HPDE6-E6E7 (cell line): ENCODE measurements around the gene SPN.
"Not testable (repeated sequence)": the region's sequence is repeated elsewhere in the genome, so short reads cannot be mapped to it uniquely, and the experiment has no call there.

Experiments
- DNase-seq: peaks from one replicate; pipeline ENCODE4 v3.0.0; 2011; ENCODE audit warnings: missing footprints; ENCODE audit errors: extremely low spot score

Gene SPN

DNA sequence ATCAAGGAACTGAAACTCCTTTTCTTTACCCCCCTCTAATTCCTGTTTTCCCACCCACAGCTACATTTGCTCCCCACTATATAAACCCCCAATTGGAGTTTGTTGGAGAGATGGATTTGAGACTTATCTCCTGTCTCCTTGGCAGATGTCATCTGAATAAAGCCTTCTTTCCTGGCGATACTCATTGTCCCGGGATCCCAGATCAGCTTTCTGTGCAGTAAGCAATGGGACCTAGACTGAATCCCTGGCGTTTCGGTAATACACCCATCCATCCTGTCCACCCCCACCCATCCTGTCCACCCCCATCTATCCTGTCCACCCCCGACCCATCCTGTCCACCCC is 38.1 kb downstream of the SPN start:
- no peak for DNase-seq

DNA sequence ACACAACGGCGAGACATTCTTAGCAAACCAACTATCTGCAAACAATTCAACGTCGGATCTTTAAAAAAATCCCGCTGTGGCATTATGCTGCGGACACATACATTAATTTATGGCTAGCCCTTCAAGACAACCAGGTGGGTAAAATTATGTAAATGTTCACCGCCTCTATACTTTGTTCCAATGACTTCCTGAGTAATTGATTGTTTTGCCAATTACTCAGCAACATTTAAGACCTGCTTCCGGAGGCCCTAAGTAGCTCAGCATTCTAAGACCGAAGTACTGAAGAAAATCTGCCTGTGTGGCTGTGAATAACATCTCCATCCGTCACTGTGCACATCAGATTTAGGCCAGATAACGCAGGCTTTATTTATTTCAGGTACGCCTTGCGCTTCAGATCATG is 39.2 kb downstream of the SPN start:
- DNase-seq, result no peak

DNA sequence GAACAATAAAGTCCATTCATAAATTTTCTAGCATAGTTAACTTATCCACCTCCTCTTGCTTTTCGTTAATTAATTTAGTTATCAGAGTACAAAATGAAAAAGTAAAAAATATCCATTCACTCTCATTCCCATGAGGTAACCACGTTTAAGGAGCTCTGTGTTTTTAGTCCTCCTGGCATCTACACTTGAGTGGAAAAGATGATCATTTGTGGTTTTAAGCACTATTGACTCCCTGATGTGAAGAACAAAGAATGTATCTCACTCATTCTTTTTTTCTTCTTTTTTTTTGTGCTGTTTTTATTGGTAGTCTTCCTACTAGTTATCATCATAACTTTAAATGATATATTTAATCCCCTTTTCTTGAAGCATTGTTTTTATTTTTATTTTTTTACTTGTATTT is 42.0 kb downstream of the SPN start:
- DNase-seq, result no peak

DNA sequence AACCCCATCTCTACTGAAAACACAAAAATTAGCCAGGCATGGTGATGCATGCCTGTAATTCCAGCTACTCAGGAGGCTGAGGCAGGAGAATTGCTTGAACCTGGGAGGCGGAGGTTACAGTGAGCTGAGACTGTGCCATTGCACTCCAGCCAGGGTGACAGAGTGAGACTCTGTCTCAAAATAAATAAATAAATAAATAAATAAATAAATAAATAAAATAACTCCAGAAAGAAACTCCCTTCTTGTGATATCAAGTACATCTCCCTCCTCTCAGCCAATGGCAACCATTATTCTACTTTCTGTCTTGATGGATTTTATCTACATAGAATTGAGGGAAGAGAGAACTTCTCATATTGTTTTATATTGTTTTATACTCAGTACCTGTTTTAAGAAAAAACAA is 44.1 kb downstream of the SPN start:
- DNase-seq, result not testable (repeated sequence)

DNA sequence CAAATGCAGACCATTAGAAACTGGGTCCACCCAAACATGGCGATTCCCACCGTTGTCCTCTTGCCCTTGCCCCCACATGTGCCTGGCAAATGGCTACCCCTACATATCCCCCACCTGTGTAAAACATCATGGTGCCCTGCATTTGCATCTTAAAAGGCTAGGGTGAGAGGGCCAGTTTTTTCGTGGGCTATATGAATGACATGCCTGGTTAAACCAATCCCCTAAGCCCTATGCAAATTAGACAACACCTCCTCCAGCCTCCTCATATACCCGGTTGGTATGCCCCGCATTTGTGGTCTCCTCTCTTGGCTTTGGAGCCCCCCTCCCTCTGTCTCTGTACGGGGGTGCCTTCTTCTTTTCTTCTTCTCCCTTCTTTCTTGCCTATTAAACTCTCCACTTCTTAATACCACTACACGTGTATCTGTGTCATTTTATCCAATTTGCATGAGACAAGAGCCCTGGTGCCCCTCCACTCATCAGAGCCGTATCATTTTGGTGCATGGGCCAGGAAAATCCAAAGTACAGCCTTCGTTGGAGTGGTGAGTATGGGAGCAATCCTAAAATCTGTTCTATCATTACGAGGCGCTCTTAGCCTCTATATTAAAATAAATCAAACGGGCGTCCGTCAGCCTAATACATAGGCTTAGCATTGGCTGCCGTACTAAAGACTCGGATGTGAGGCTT is 46.0 kb downstream of the SPN start:
- DNase-seq, result no peak

DNA sequence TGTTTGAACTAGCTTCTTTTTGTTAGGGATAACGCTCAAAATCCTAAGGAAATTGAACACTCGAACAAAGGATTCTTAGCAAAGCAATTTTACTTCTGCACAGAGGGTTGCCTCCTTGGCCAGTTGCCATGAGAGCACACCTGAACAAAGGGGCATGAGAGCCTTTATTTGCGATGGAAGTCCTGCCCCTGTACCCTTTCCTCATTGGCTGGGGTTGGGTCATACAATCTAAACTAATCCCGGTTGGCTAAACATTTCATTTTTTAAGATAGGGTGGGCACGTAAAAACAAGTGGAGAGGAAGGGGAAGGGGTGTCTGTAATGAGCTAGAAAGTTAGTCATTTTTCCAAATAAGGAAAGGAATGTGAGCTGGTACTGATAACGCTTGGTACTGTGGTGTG is 46.6 kb downstream of the SPN start:
- not testable (repeated sequence) for DNase-seq

DNA sequence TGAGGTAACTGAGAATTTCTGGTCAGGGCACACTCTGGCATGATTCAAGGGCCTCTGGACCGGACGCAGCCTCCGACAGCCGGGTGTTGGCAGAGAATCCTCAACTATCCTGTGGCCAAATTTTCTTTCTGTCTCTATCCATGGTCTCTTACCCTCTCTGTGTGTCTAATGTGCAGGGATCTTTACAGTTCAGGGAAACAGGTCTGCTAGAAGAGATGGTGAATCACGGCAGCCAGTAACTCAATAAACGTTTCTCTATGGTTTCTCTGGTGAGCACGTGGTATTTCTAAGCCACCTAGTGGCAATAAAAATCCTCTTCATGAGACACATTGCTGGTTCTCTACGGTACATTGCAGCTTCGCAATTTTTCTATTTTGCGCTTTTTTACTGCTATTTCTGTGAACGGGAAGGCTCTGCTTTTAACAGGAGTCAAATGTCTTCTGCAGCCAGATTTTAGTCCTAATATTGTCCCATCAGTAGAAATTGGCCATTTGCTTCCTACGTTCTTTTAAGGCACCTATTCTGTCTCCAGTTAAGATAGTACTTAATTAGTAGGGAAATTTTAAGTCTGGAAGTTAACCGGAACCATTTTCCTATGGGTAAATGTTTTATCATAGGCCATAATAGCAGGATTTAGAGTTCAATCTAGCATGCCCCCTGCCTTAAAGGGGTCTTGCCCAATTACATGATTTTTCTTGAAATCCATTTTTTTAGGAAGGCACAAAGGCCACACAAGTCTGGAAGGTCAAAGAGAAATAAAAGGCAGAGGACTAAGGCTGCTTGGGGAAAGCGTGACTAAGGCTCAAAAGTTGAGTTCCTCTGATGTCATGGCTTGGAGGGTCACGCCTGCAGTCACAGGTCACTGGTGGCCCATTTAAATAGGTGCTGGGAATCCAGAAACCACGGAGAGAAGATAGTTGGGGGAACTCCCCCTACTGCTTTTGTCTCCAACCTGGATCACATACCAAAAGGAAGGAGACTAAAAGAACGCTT is 47.5 kb downstream of the SPN start:
- peak; percentile 58 for DNase-seq

DNA sequence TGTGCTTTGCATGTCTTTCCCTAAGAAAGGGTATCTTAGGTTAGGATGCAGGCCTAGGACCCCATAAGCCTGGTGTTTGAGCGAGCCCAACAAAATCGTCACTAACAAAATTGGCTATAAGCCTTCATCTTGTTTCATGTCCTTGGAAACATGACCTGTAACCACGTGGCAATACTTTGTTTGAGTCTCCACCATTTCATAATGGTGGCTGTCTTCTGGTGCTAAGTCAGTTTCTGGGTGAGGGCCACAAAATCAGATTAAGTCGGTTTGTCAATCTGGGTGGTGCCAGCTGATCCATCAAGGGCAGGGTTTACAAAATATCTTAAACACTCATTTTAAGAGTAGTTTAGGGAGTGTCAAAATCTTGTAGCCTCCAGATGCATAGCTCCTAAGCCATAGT is 49.8 kb downstream of the SPN start:
- DNase-seq, result no peak

DNA sequence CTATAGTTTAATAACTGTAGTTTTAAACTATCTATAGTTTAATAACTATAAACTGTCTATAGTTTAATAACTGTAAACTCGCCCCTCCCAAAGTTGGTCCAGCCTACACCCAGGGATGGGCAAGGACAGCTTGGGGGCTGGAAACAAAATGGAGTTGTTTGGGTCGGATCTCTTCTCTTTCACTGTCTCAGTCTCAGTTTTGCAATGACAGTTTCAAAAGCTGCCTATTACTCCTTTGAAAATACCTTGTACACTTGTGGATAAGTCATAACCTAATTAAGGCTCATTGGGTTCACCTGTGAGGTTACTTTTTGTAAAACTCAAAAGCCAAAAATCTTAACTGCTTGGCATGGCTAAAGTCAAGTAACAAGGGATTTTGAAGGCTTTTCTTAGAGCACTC is 51.3 kb downstream of the SPN start:
- no peak for DNase-seq

DNA sequence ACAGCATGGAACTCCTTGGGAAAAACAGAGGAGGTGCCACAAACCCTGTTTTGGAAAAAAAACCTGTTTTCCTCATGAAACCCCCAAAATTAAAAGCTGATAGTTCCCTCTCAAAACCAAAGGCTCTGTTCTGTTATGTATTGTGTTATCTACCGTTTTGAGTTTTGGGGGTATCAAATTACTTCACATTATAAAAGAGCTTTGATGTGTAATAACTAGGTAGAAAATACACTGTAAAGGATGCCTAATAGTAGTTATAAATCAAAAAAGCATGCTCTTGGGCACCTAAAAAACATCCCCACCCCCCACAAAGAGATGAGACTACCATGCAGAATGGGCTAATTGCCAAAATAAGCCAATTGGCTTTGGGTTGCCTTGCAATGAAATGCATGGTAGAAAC is 51.9 kb downstream of the SPN start:
- DNase-seq, result no peak

DNA sequence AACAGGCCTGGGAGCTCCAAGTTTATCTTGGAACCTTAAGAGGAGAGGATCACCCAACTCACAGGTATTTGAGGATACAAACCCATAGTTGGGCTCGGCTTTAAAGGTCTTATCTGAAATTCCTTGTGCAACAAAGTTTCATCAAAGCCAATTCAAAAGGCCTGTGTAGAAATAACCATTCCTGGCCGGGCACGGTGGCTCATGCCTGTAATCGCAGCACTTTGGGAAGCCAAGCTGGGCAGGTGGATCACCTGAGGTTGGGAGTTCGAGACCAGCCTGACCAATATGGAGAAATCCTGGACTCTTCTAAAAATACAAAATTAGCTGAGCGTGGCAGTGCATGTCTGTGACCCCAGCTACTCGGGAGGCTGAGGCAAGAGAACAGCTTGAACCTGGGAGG is 54.1 kb downstream of the SPN start:
- no peak for DNase-seq

DNA sequence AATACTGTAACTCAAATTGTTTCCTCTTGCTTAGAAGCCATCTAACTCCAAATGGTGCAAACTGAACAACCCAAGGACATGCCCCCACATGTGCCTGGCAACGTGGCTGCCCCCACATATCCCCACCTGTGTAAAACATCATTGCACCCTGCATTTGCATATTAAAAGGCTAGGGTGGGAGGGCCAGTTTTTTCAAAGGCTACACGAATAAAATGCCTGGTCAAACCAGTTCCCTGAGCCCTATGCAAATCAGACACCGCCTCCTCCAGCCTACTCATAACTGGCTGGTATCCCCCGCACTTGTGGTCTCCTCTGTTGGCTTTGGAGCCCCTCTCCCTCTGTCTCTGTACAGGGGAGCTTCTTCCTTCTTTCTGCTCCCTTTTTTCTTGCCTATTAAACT is 56.0 kb downstream of the SPN start:
- no peak for DNase-seq
